CD4-positive, alpha-beta T cell treated with Interleukin-6 for 4 hours (primary cell): Measurements from ENCODE around the gene BMX.
A peak's percentile ranks its signal among the peaks of the same experiment; 100 is the strongest.

Experiments used
- DNase-seq: peaks from one replicate; pipeline ENCODE4 v3.0.0-alpha.2; 2020; ENCODE audit warnings: mixed read lengths

BMX gene

DNA sequence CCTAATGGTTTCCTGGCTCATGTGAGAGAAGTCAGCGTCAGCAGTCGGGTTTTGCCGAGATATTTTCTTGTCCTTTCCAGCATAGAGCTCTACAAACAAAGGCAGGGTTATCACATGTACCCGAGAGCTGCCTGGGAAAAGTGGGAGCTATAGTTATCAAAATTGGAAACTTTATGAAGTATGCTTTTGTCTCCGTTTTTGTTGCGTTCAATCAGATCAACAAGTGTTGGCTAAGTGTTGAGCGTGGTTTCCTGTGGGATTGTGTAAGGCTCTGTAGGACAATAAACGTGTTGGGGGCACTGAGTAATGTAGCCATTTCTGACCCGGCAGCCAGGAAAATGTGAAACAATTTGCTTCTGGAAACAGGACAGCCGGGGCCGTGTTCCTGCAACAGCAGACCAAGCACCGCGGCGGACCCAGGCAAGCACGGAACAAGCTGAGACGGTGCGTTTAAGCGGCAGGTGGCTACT is at the start of gene BMX:
BMX (plus strand) TSS at position 311 of the 470 bp plus-strand sequence. CDS start 7,547 bp downstream, outside the sequence.
- no peak for DNase-seq

DNA sequence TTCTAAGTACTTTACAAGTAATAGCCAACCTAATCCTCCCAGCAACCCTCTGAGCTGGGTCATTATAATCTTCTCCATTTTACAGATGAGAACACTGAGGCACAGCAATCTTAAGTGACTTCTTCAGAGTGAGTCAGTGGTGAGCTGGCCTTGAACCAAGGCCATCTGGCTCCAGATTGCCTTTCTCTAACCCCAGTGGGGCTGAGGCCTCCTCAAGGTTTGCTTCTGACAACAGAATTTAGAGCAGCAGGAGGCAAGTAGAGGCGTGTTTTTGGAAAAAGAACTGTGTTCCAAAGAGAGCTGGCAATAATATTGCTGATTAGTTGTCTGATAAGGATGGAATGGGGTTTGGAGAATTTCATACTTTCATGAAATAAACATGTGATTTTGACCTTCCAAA is 48.7 kb upstream of the BMX start:
- no peak for DNase-seq

DNA sequence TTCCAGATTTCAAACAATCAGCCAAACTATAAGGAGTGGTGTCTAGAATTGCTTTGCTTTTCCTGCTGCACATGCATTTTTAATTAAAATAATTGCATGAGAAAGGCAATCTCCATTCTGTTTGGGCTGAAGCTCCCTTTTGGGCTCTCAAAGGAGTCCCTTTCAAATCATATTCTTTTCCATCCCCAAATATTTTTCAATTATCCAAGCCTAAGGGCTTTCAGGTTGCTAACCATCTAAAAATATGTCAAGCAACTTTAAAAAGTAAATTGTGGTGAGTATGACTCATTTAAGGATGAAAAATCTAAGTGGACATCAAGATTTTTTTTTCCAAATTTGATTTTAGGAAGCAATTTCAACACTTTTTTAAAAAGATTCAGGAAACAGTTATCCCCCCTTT is 35.9 kb upstream of the BMX start:
- DNase-seq: no peak

DNA sequence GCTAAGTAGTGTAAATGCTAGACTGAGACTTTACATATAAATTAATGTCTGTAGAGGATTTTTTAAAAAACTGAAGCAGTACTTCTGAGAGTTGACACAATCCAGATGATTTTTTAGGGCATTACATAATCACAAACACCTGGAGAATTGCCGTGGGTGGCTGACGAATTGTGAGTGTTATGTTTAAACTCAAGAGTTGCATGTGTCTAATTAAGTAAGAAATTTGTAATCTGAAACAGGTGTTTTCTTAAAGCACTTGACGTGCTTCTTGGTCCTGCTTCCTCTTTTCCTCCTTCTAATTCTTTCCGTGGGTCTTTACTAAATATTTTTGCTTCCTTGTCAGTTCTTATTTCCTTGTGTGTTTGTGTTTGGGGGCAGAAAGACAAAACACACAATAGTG is 35.3 kb upstream of the BMX start:
- no peak for DNase-seq

DNA sequence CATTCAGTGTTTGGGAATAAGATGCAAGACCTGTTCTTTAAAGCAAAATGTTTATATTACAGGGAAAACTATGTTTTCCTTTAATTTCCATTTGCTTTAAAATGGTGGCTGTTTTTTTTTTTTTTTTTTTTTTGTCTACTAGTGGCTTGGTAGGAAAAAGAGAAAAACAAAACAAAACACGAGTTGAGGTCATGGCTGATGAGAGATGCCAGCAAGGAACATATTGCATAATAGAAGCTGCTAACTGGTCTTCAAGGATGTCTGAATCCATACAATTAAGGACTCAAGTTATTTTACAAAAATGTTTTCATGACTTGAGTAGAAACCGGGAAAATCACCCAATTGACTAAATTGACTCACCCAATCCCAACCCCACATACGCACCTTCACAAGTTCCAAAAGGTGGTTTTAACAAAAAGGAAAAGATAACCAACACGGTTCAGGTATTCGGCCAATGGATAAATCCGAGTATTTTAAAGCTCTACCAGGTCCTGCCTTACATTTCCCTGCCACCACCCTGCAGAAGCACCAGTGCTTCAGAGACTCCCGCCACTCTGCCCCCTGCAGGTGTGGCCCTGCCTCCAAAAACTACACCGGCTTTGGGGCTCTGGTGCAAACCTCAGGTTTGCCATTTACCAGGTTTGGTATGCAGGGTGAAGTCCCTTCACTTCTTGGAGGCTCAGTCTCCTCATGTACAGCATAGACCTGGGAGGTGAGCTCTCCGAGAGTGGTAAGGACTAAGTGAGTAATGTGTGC is 34.5 kb upstream of the BMX start:
- no peak for DNase-seq

DNA sequence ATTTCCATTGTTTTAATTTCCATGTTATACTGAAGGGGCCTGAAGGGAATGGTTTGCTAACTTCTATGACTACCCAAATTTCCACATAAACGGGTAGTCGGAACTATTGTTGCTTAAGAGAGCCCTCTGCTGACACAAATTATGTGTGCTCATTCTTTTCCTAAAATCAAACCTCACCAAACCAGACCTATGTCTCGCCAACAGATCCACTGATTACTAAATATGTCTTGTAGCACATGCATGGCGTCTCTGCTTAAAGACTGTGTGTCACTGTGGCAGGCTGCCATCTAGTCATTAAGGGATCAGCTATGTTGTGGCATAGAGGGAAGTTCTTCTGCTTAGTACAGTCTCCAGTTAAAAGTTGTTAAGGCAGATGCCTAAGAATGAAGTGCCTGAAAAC is 32.6 kb upstream of the BMX start:
- DNase-seq: no peak

DNA sequence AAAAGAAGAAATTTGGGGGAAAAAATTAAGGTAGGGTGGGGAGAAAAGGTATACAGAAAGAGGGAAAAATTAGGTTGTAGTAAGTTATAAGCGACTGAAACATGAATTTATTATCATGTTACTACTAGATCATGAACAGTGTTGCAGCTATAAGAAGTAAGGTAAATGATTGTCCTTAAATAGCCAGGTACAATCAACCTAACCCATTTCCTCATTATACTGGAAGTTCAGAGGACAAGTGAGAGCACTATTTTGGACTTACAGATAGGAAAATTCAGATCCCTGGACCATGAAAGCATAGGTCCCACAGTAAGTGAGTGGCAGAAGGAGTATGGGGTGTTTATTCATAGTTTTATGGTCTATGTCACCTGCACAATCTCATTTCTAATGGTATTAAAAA is 31.0 kb upstream of the BMX start:
- no peak for DNase-seq

DNA sequence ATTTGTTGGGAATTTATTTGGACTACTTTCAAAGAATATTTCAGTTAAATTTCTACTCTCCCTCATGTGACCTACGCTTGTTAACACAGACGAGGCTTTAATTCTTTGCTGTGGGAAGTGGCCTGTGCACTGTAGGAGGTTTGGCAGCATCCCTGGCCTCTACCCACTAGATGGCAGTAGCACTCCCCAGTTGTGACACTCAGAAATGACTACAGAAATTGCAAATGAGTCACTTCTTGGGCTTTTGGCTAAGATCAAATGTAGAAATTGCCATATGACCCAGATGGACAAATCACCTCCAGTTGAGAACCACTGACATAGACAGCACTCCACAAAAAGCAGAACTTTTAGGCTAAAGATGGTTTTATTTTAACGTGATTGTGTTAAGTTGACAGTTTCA is 29.6 kb upstream of the BMX start:
- peak; percentile 58 for DNase-seq

DNA sequence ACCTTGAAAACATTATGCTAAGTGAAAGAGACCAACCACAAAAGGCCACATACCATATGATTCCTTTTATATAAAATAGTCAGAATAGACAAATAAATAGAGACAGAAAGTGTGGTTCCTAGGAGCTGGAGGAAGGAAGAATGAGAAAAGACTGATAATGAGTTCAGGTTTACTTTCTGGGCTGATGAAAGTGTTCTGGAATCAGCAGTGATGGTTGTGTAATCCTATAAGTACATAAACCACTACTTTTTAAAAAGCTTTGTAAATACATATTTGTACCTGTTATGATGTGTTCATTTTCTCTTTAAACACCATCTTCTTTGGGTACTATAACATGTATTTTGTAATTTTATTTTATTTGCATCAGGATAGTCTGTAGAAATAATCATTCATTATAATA is 28.1 kb upstream of the BMX start:
- DNase-seq: no peak

DNA sequence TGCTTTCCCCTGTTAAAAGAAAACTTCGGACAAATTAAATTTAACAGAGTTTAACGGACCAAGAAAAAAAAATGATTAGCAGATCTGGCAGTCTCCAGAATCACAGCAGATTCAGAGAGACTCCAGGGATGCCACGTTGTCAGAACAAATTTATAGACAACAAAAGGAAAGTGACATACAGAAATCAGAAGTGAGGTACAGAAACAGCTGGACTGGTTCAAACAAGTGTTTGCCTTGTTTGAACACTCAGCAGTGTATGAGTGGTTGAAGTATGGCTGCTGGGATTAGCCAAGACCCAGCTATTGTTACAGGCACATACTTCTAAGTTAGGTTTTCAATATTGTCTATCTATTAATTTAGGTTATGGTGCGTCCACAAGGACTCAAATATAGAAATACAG is 26.6 kb upstream of the BMX start:
- DNase-seq: no peak

DNA sequence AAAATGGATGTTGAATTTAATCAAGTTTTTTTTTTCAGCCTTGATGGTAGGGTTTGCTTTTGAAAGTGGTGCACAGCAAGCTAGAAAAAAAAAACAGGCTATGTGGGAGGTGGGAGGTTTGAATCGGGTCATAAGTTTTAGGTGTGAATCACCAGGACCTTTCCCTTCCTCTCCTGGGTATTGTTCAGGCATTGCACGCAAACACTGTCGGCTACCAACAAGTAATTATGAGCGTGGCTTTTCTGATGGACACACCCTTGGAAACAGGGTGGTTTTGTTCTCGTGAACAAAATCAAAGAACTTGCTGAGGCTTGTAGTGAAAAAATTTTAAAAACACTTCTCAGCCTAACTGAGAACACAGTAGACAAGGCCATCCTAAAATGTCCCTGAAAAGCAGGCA is 25.6 kb upstream of the BMX start:
- no peak for DNase-seq

DNA sequence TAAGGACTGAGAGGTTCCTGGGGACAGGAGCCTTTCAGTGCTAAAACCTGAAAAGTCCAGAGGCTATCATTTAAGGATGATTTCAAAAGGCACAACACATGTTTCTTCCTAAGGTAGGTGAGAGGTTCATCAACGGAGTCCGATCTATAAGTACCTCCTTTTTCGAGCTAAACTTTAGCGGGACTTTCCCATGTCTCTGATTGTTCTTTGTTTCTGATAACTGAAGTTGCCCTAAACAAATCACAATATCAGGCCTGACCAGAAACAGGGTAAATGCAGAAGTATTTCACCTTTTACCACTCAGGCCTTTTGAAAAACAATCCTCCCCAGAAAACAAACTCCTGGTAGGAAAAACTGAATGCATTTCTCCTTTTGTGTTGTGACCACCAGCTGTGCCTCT is 25.1 kb upstream of the BMX start:
- no peak for DNase-seq

DNA sequence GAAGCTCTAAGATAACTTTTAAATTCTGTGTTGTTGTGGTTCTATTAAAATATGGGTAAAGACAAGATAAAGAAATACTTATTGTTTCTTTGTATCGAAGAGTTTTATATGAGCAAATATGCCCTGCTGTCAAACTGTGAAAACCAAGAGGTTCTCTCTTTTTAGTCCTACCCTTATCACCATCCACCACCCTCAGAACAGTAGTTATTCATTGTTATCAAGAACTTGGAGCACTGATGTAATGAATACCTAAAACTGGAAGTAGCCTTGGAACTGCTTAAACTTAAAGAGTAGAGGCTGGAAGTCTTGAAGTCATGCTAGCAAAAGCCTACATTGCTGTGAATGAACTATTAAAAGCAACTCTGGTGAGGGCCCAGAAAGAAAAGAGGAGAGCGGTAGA is 16.7 kb upstream of the BMX start:
- no peak for DNase-seq

DNA sequence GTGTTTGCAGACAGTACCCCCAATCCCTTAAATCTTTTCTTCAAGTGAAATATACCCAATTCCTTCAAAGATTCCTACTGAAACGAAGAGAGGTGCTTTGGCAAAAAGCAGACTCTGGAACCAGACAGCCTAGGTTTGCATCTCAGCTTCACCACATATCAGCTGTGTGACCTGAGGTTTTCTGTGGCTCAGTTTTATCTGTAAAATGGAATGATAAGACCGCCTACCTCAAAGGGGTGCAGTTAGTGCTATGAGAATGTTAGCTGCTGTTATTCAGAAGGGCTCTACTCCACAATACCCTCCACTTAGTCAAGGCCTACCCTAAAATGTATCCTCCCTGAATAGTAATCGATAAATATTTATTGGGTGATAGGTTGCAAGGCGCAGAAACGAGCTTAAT is 8.1 kb upstream of the BMX start:
- no peak for DNase-seq

DNA sequence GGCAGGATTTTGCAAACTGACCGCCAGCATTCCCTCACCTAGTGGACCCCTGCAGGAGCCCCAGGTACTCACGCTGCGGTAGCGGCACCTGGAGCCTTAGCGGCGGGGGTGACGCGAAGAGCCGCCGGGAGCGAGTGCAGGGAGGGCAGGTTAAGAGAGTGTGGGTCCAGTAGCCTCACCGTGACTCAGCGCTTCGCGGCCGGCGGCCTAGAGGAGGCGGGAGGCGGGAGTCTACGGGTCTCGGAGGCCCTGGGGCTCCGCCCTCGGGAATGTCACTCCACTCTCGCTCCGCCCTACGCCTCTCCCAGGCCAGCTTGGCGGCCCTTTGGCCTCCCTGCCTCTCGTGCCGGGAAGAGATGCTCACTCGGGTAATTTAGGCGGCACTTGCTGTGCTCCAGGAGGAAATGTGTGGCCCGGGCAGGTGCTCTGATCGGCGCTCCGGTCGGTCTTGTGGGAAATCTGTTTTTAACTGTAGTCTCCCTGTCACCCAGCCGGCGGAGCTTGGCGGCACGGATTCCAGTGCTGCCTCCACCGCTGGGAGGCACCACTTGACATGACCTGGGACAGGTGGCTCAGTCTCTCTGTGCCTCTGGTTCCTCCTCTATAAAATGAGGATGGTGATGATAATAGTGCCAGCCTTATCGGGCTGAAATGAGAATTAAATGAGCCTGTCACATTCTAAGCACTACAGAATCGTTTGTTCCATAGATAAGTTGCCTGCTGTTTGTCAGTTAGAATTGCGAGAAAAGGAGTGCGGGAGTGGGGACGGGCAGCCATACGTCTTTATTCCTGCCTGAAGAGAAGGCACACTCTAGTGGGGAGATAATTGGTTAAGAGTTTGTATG is 7.3 kb upstream of the BMX start, which contains the start of gene PIR:
PIR (minus strand) TSS at position 216 of the 845 bp plus-strand sequence. CDS start 2,076 bp downstream, outside the sequence.
- peak; percentile 60 for DNase-seq

DNA sequence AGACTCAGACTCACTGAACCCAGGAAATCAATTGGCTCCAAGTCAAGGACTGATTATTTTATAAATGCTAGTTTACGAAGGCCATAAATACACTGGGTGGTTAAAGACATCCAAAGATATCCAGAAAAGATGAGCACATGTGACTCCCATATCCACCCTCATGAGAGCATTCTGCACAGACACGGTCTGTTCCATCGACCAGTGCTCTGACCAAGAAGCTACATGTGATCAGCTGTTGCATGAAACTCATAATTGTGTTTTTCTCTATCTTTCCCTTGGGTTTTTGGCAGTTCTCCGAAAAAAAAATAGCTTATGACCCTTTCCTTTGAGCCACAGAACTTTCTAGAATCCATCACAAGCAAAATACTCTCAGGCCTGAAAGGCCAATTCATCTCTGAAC is 4.8 kb upstream of the BMX start:
- DNase-seq: no peak

DNA sequence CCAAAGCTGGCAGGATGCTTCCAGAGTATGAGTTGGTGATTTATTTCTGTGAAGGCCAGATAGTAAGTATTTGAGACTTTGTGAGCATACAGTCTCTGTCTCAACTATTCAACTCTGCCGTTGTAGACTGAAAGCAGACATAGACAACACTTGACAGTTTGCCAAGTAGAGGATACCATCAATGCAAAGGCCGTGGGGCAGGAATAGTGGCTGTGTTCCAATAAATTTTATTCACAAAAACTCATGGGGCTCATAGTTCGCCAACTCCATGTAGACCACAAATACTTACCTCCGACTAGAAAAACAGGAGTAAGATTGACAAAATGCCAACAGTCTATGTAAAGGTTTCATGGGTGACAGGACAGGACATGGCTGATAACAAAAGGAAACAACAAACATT is 3.8 kb upstream of the BMX start:
- DNase-seq: no peak

DNA sequence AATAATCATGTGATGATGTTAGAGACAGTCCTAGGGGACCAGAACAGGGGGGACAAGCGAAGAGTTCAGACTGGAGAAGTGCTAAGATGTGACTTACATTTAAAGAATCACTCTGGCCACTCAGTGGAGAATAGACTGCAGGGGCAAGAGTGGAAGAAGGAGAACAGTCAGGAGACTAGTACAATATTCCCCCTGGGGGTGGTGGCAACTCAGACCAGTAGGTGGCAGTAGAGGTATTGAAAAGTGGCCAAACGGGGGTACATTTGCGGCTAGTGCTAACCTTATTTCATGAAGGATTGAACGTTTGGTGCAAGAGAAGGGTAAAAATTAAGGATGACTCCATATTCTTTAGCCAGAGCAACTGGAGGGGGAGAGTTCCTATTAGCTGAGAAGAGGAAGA is 2.7 kb upstream of the BMX start:
- peak; percentile 52 for DNase-seq

DNA sequence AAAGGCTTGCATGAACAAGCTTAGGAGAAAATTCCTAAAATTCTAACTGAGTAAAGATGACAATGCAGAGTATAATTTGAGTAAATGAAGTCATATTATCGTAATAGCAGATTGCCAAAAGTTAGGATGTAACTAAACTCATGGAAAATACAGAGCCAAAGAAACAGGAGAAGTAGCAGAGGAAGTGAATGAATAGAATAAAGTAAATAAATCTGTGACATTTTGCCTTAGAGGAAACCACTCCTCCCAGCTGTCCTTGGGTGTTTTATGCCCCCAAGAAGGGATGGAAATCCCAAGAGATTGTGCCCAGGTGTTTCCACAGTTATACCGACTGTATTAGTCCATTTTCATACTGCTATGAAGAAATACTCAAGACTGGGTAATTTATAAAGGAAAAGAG is 1.9 kb upstream of the BMX start:
- DNase-seq: no peak

DNA sequence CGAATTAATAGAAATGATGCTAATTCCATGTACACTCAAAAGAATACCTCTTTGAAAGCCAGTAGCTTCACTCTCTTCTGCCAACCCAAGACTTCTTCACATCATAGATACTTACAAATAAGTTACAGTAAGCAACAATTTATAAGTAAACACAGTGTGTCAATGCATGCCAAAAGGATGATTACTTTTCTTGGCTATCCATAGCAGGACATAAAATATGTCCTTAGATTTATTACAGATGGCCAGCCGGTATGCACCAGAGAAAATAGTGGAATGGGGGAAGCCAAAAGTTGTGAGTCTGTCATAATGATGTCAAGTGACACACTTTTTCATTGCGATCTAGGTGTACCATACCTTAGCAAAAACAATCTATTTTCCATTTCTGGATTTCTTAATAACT is 631 bp upstream of the BMX start:
- no peak for DNase-seq

DNA sequence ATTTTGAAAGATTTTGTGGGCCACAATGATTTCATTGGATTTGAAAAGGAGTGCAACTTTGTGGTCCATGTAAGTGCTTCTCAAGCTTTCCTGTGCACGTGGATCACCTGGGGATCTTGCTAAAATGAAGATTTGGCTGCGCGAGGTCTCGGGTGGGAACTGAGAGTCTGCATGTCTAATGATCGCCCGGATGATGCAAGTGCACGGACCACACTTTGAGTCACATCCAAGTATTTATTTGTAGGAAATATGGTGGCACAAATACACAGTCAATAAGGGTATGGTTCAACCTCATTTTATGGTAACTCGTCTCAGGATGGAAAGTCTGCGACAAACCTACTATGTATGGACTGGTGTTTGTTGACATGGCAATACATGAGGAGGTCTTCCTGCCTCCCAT is 899 bp downstream of the BMX start:
- no peak for DNase-seq

DNA sequence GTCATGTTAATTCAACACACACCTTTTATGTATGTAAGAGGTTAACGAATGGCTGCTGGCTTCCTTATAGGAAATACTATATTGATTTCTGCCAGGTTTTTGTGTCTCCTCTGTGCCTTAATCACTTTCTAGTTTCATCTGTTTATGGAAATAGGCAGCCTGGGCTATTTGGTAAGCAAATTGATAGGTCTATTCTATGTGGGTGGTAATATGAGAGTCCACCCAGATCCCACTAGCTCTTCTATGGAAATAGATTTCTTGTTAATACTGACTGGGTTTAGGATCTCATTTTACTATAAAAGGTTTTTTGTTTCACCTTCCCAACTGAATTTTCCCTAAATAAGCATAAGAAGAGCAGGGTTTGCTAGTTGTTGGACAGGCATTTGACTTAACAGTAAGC is 4.1 kb downstream of the BMX start:
- no peak for DNase-seq

DNA sequence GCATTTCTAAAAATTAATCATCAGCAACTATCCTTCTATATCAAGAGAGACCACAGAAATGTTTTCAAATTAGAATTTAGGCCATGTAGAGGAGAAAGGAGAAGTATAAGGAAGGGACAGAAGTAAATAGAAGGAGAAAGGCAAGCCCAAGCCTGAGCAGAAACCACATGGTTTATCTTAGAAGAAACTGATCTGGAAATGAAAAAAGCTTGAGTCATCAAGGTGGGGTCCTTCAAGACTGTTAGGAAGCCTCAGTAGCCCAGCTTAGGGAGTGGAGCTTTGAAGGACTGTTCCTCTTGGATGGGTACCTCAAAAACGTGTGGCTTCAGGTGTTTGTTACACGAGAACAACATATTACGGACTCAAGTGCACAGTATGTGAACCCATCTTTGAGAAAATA is 4.5 kb downstream of the BMX start:
- DNase-seq: no peak

DNA sequence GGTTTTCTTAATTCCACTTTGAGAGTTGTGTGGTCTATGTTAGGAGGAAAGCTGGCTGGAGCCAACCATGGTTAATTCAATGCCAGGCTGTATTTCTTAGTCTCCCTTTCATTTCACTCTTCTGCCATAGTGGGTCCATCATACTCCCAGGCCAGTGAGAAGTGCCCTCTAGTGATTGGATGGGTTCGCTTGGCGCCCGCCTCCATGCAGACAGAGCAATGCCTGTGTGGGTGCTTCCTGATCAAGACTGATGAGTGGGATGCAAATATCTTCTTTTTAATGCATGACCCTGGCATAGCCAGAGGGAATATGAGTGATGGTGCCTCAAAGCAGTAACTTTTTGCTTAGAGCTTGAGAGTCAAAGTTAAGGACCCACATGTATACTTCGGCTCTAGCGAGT is 6.4 kb downstream of the BMX start:
- DNase-seq: no peak
